T-helper 17 cell (primary cell): ENCODE measurements around the gene ANKRD13C. TPM values are rescaled to one million over a fixed set of nuclear protein-coding genes. Genes with fewer than 3 reads are reported as not detected.

ENCODE experiments used
- ATAC-seq: fragments of 150-1000 bp; cut with Tn5 transposase; 2 replicates; pipeline ENCODE4 v1.10.0; 2021; ENCODE audit warnings: mild to moderate bottlenecking, moderate library complexity
- DNase-seq, 3 donors: peaks; one replicate each; pipeline versions ENCODE4 v3.0.0 to v3.0.0-alpha.2; 2020 to 2021
- H3K9me3 ChIP-seq: one replicate; pipeline ENCODE4 v1.7.0; 2013; ENCODE audit warnings: low read length, mild to moderate bottlenecking; ENCODE audit not compliant: control insufficient read depth, poor library complexity, severe bottlenecking
- H3K27ac Mint-ChIP-seq: one replicate; pipeline ENCODE4 v1.8.0; 2022; ENCODE audit warnings: mild to moderate bottlenecking, moderate library complexity, mixed read lengths
- H3K27me3 Mint-ChIP-seq: one replicate; pipeline ENCODE4 v1.8.0; 2022; ENCODE audit warnings: mixed read lengths
- H3K36me3 Mint-ChIP-seq: one replicate; pipeline ENCODE4 v1.8.0; 2022; ENCODE audit warnings: low read depth, mixed read lengths
- H3K4me1 Mint-ChIP-seq: one replicate; pipeline ENCODE4 v1.8.0; 2022; ENCODE audit warnings: mild to moderate bottlenecking, mixed read lengths
- H3K4me3 Mint-ChIP-seq: one replicate; pipeline ENCODE4 v1.8.0; 2022; ENCODE audit warnings: mild to moderate bottlenecking, moderate library complexity, mixed read lengths
- total RNA-seq, 4 donors: library from RNA in 2 of 4; stranded (reverse) in 2 of 4; gene quantifications; one replicate each; pipeline ENCODE4 v1.2.3 and lab custom pipeline; 2022 to 2026

Gene ANKRD13C
- total RNA-seq, 2 donors from 2014 or later: 27.2 to 30.6 TPM

- no peaks in the 10 kb centered on the region for H3K27me3 Mint-ChIP-seq
- peaks cover 18% of the 10 kb centered on the region for H3K4me1 Mint-ChIP-seq
- H3K36me3 Mint-ChIP-seq: peaks cover 2% of the 10 kb centered on the region
- no peak overlapping the region for H3K27ac Mint-ChIP-seq
- DNase-seq (no peak), ATAC-seq (no peak)
- no peak overlapping the region for H3K4me3 Mint-ChIP-seq
- no peaks in the 10 kb centered on the region for H3K9me3 ChIP-seq
Observed at GRCh38 chr1:70315782-70316181, 38.7 kb downstream of the ANKRD13C start.

- DNase-seq: no peak
- no peaks in the 10 kb centered on the region for H3K9me3 ChIP-seq
- peaks cover 2% of the 10 kb centered on the region for H3K36me3 Mint-ChIP-seq
- no peak overlapping the region for H3K4me3 Mint-ChIP-seq
- ATAC-seq: no peak
- peaks cover 15% of the 10 kb centered on the region for H3K4me1 Mint-ChIP-seq
- H3K27me3 Mint-ChIP-seq: no peaks in the 10 kb centered on the region
- no peak overlapping the region for H3K27ac Mint-ChIP-seq
Observed at GRCh38 chr1:70314706-70315304, 39.7 kb downstream of the ANKRD13C start.

- no peak for DNase-seq
- ATAC-seq: no peak
- no peaks in the 10 kb centered on the region for H3K9me3 ChIP-seq
- no peaks in the 10 kb centered on the region for H3K27me3 Mint-ChIP-seq
- no peak overlapping the region for H3K4me3 Mint-ChIP-seq
- peaks cover 7% of the 10 kb centered on the region for H3K4me1 Mint-ChIP-seq
- H3K27ac Mint-ChIP-seq: no peak overlapping the region
- H3K36me3 Mint-ChIP-seq: peaks cover 2% of the 10 kb centered on the region
Observed at GRCh38 chr1:70311369-70311768, 43.2 kb downstream of the ANKRD13C start.

- Mint-ChIP-seq H3K4me1 (peaks cover 11% of the 10 kb centered on the region), H3K27ac (peak overlapping the region; percentile 83), H3K36me3 (peaks cover 18% of the 10 kb centered on the region), H3K4me3 (no peak overlapping the region), H3K27me3 (no peaks in the 10 kb centered on the region)
- no peaks in the 10 kb centered on the region for H3K9me3 ChIP-seq
- no peak for ATAC-seq
- no peak for DNase-seq
Observed at GRCh38 chr1:70299472-70299871, 55.0 kb downstream of the ANKRD13C start.

DNA sequence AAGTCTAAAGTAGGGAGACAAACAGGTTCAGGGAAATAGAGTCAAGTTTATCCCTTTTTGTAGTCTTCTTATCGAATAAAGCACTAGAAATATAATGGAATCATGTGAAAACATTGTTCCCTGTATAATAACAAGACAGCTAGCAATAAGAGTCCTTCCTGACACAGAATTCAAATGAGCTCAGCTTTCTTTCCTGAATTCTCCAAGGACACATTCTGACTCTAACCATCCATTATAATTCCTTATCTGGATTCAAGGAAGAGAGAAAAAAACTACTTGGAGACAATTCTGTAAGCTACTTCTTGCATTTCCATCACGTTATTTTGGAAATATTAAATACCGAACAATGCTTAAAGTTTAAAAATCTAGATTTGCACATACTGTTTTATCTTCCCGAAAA is 58.8 kb downstream of the ANKRD13C start:
- DNase-seq: no peak
- no peaks in the 10 kb centered on the region for H3K9me3 ChIP-seq
- Mint-ChIP-seq H3K27ac (no peak overlapping the region), H3K27me3 (no peaks in the 10 kb centered on the region), H3K36me3 (peaks cover 18% of the 10 kb centered on the region), H3K4me3 (no peak overlapping the region), H3K4me1 (peaks cover 10% of the 10 kb centered on the region)
- ATAC-seq: no peak

DNA sequence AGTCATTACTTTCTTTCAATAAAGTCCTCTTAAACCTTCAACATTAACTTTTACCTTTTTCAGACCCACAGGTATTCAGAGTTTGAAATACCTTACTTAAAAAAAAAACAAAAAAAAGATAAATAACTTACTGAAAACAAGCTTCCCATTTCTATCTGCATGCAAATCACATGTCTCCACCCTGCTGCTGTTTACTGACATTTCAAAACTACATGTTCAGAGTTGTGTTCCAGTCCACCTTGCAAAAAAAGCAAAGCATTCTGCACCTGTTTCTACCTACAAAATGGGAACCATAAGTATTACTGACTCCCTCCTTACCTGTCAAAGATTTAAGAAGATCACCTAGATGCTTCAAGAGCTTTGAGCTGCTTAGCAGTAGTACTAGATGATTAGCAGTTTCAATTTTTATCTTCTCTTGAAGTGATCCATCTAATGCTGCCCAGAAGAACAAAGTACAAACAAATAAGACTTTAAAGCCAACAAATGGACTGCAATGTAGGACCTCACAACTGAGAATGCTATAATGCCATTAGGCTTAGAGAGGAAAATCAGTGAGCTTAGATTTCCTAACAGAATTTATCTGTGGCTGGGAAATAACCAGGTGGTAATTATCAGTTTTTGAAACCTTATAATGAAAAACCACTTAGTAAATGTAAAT is 61.2 kb downstream of the ANKRD13C start:
- ATAC-seq (no peak), DNase-seq (no peak)
- H3K9me3 ChIP-seq: no peaks in the 10 kb centered on the region
- Mint-ChIP-seq H3K4me3 (no peak overlapping the region), H3K4me1 (peaks cover 3% of the 10 kb centered on the region), H3K27me3 (no peaks in the 10 kb centered on the region), H3K27ac (no peak overlapping the region), H3K36me3 (peaks cover 7% of the 10 kb centered on the region)

- no peak for ATAC-seq
- H3K36me3 Mint-ChIP-seq: peaks cover 7% of the 10 kb centered on the region
- peaks cover 5% of the 10 kb centered on the region for H3K4me1 Mint-ChIP-seq
- H3K9me3 ChIP-seq: no peaks in the 10 kb centered on the region
- no peak overlapping the region for H3K4me3 Mint-ChIP-seq
- H3K27me3 Mint-ChIP-seq: no peaks in the 10 kb centered on the region
- no peak overlapping the region for H3K27ac Mint-ChIP-seq
- no peak for DNase-seq
Observed at GRCh38 chr1:70290218-70290617, 64.3 kb downstream of the ANKRD13C start.

GRCh38 chr1:70288166-70288565 is 66.4 kb downstream of the ANKRD13C start:
- H3K4me1 Mint-ChIP-seq: peaks cover 3% of the 10 kb centered on the region
- no peaks in the 10 kb centered on the region for H3K27me3 Mint-ChIP-seq
- H3K36me3 Mint-ChIP-seq: peaks cover under 1% of the 10 kb centered on the region
- DNase-seq: no peak
- no peak for ATAC-seq
- H3K9me3 ChIP-seq: no peaks in the 10 kb centered on the region
- H3K4me3 Mint-ChIP-seq: no peak overlapping the region
- H3K27ac Mint-ChIP-seq: no peak overlapping the region

GRCh38 chr1:70286453-70286852 is 68.1 kb downstream of the ANKRD13C start:
- ATAC-seq (no peak), DNase-seq (no peak)
- H3K9me3 ChIP-seq: no peaks in the 10 kb centered on the region
- Mint-ChIP-seq H3K27me3 (no peaks in the 10 kb centered on the region), H3K4me3 (no peak overlapping the region), H3K27ac (no peak overlapping the region), H3K36me3 (no peaks in the 10 kb centered on the region), H3K4me1 (peaks cover 2% of the 10 kb centered on the region)

GRCh38 chr1:70284366-70284765 is 70.2 kb downstream of the ANKRD13C start:
- no peak overlapping the region for H3K4me3 Mint-ChIP-seq
- no peaks in the 10 kb centered on the region for H3K27me3 Mint-ChIP-seq
- ATAC-seq: no peak
- H3K36me3 Mint-ChIP-seq: peaks cover 3% of the 10 kb centered on the region
- no peaks in the 10 kb centered on the region for H3K9me3 ChIP-seq
- DNase-seq: no peak
- H3K27ac Mint-ChIP-seq: no peak overlapping the region
- peaks cover 7% of the 10 kb centered on the region for H3K4me1 Mint-ChIP-seq

GRCh38 chr1:70278710-70279109 is 75.8 kb downstream of the ANKRD13C start:
- Mint-ChIP-seq H3K36me3 (peaks cover 3% of the 10 kb centered on the region), H3K4me3 (no peak overlapping the region), H3K27me3 (no peaks in the 10 kb centered on the region), H3K27ac (no peak overlapping the region), H3K4me1 (peaks cover 5% of the 10 kb centered on the region)
- no peak for DNase-seq
- no peaks in the 10 kb centered on the region for H3K9me3 ChIP-seq
- ATAC-seq: no peak

DNA sequence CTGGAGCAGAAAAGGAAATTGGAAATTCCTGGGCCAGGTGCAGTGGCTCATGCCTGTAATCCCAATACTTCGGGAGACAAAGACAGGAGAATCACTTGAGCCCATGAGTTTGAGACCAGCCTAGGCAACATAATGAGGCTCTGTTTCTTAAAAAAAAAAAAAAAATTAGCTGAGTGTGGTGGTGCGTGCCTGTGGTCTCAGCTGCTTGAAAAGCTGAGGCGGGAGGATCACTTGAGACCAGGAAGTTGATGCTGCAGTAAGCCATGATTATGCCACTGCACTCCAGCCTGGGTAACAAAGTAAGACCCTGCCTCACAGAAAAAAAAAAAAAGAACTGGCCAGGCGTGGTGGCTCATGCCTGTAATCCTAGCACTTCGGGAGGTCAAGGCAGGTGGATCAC is 76.6 kb downstream of the ANKRD13C start:
- Mint-ChIP-seq H3K4me3 (no peak overlapping the region), H3K4me1 (peaks cover 5% of the 10 kb centered on the region), H3K27me3 (no peaks in the 10 kb centered on the region), H3K27ac (peak overlapping the region; percentile 19), H3K36me3 (peaks cover 3% of the 10 kb centered on the region)
- ATAC-seq (no peak), DNase-seq (no peak)
- H3K9me3 ChIP-seq: no peaks in the 10 kb centered on the region

DNA sequence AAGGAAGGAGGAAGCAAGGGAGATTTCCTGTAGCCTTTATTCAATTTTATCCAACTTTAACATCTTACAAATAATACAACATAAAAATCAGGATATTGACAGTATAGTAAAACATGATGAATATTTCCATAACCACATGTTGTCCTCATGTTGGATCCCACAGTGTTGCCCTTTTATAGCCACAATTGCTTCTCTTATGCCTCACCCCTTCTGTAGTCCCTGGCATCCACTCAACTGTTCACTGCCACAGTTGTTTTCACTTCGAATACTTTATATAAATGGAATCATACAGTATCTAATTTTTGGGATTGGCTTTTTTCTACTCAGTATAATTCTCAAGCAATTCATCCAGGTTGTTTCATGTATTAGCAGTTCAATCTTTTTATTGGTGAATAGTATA is 88.6 kb downstream of the ANKRD13C start:
- no peaks in the 10 kb centered on the region for H3K9me3 ChIP-seq
- ATAC-seq: no peak
- DNase-seq: no peak
- Mint-ChIP-seq H3K27ac (no peak overlapping the region), H3K36me3 (peaks cover 8% of the 10 kb centered on the region), H3K27me3 (no peaks in the 10 kb centered on the region), H3K4me1 (no peaks in the 10 kb centered on the region), H3K4me3 (no peak overlapping the region)

GRCh38 chr1:70264839-70265238 is 89.7 kb downstream of the ANKRD13C start:
- ATAC-seq (no peak), DNase-seq (no peak)
- H3K36me3 Mint-ChIP-seq: peaks cover 8% of the 10 kb centered on the region

More at GRCh38 chr1:70264839-70265238, 89.7 kb downstream of the ANKRD13C start:
- Mint-ChIP-seq H3K4me3 (no peak overlapping the region), H3K27ac (peak overlapping the region; percentile 5), H3K4me1 (peaks cover 2% of the 10 kb centered on the region), H3K27me3 (no peaks in the 10 kb centered on the region)
- H3K9me3 ChIP-seq: no peaks in the 10 kb centered on the region
